Measurements from ENCODE around the gene TSPAN4. TPM values are rescaled to one million over a fixed set of nuclear protein-coding genes. Genes with fewer than 3 reads are reported as not detected.

TSPAN4 gene
- total and polyA plus RNA-seq, 10 of the 15 experiments (the other 5 are each of a cell fraction or from before 2014, with no cell fraction given) = 0.37 to 14.0 (median 8.5) TPM; not detected in 1

DNA sequence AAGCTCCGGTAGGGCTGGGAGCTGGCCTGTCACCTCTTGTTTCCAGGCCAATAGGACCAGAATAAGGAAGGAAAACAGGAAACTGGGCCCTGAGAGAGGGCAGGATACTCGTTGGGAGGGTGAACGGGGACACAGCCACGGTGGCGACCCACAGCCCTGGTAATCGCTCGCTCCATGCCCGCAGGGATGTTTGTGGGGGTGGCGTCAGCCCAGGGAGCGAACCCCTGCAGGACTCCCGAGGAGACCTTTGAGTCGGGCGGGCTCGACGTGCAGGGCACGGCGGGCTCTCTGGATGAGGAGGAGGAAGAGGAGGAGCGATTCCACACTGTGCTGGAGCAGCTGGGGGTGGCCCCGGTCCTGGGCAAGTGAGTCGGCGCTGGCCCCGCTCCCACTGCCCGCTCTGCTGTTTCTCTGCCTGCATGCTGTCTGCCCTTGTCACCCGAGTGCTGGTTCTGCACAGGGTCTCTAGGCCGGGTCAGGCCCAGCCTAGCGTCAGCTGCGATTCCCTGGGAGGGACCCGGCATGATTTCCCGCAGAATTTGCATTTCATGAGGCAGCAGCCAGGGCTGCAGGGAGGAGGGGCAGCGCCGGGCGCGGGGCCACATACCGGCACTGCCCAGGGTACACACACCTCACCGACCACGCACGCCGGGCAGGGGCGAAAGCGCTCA lies 13.3 kb upstream of the TSPAN4 start:
- WGBS (ENCODE audit: insufficient coverage, insufficient replicate concordance, low lambda C conversion rate, missing lambda C conversion rate) = 30% methylated on average over 38 of the region's 40 CpGs
- ChIA-PET CTCF (interaction anchor here (1.0 kb wide), 1 partner anchor 19 kb away, joined by 3 read pairs; no protein-coding TSS in a partner anchor), SMC1A (ENCODE audit: uncharacterized antibody, unreplicated experiment) (no interaction called here), RAD21 (ENCODE audit: unreplicated experiment) (no interaction called here), POLR2A (interaction anchor here (1.4 to 5.2 kb wide), 3 partner anchors 10 to 20 kb away, joined by 4 to 33 read pairs (median 21); partner anchors contain the start of genes PNPLA2, POLR2L, RPLP2 and TSPAN4)
- intact Hi-C loops (cut with micrococcal nuclease; ENCODE audit: unreplicated experiment) (no loop called here), in situ Hi-C loops (cut with MboI) (no loop called here)
- BruUV-seq (replicated peaks) = no TSS peak
- DNase-seq (ENCODE audit: low read depth, low spot score) (no peak), ATAC-seq (peak; percentile 8), FAIRE-seq (no peak)
- TF ChIP-seq FOXK2 (IDR thresholded peaks at IDR 0.05) = no peak
- TF ChIP-seq, protein P1, sequence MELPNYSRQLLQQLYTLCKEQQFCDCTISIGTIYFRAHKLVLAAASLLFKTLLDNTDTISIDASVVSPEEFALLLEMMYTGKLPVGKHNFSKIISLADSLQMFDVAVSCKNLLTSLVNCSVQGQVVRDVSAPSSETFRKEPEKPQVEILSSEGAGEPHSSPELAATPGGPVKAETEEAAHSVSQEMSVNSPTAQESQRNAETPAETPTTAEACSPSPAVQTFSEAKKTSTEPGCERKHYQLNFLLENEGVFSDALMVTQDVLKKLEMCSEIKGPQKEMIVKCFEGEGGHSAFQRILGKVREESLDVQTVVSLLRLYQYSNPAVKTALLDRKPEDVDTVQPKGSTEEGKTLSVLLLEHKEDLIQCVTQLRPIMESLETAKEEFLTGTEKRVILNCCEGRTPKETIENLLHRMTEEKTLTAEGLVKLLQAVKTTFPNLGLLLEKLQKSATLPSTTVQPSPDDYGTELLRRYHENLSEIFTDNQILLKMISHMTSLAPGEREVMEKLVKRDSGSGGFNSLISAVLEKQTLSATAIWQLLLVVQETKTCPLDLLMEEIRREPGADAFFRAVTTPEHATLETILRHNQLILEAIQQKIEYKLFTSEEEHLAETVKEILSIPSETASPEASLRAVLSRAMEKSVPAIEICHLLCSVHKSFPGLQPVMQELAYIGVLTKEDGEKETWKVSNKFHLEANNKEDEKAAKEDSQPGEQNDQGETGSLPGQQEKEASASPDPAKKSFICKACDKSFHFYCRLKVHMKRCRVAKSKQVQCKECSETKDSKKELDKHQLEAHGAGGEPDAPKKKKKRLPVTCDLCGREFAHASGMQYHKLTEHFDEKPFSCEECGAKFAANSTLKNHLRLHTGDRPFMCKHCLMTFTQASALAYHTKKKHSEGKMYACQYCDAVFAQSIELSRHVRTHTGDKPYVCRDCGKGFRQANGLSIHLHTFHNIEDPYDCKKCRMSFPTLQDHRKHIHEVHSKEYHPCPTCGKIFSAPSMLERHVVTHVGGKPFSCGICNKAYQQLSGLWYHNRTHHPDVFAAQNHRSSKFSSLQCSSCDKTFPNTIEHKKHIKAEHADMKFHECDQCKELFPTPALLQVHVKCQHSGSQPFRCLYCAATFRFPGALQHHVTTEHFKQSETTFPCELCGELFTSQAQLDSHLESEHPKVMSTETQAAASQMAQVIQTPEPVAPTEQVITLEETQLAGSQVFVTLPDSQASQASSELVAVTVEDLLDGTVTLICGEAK (IDR thresholded peaks at IDR 0.05; ENCODE audit: borderline replicate concordance) = no peak
- TF ChIP-seq, protein P2, sequence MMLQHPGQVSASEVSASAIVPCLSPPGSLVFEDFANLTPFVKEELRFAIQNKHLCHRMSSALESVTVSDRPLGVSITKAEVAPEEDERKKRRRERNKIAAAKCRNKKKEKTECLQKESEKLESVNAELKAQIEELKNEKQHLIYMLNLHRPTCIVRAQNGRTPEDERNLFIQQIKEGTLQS (IDR thresholded peaks at IDR 0.05; ENCODE audit: borderline replicate concordance, extremely low read depth, low read depth, low read length) = no peak
- no peak for TF ChIP-seq MTA3 (IDR thresholded peaks at IDR 0.05; ENCODE audit: borderline replicate concordance, low read length)
- no peak for TF ChIP-seq KAT2A (conservative IDR thresholded peaks at IDR 0.05; ENCODE audit: control insufficient read depth, low read depth, low read length)
- peak; percentile 94; the same call in 2 of the 3 replicates for TF ChIP-seq POU2F2 (IDR thresholded peaks at IDR 0.05; ENCODE audit: borderline replicate concordance, low read depth, low read length)
- TF ChIP-seq TARDBP (IDR thresholded peaks at IDR 0.05; ENCODE audit: borderline replicate concordance) = no peak
- peak; percentile 15 to 16; a peak in 1 of 4 replicates for TF ChIP-seq BHLHE40 (IDR thresholded peaks at IDR 0.05; ENCODE audit: borderline replicate concordance in 1 of 2, low read depth in 2 of 2, low read length in 1 of 2)
- TF ChIP-seq CHD4 (IDR thresholded peaks at IDR 0.05) = no peak
- no peak for TF ChIP-seq SIN3A (IDR thresholded peaks at IDR 0.05; ENCODE audit: low read depth, low read length)
- no peak for TF ChIP-seq SMC3 (IDR thresholded peaks at IDR 0.05; ENCODE audit: borderline replicate concordance, low read length)
- no peak for TF ChIP-seq WRNIP1 (IDR thresholded peaks at IDR 0.05; ENCODE audit: borderline replicate concordance, low read depth, low read length)
- no peak for TF ChIP-seq TCF7 (IDR thresholded peaks at IDR 0.05; ENCODE audit: borderline replicate concordance)
- Histone ChIP-seq H3K36me3 (ENCODE audit: control insufficient read depth in 2 of 2, insufficient read depth in 2 of 2, low read length in 1 of 2) (no peaks in the 10 kb centered on the region; a peak in 2 of 4 replicates), H3K4me3 (peak overlapping the region; percentile 49; the same call in 1 of the 2 replicates), H4K20me1 (ENCODE audit: control insufficient read depth, insufficient read depth) (no peaks in the 10 kb centered on the region), H3K9me3 (replicated peaks; ENCODE audit: control insufficient read depth, insufficient read depth, low read length) (no peaks in the 10 kb centered on the region), H3K9ac (ENCODE audit: control insufficient read depth, insufficient read depth, low read length) (no peak overlapping the region), H3K4me2 (ENCODE audit: control insufficient read depth, insufficient read depth) (peak overlapping the region; percentile 93), H3K27ac (ENCODE audit: control insufficient read depth, insufficient read depth) (no peak overlapping the region), H3K27me3 (replicated peaks in 1 of 2; ENCODE audit: control insufficient read depth in 2 of 2, insufficient read depth in 2 of 2, low read length in 1 of 2) (no peaks in the 10 kb centered on the region; a peak in 3 of 4 replicates), H3K4me1 (ENCODE audit: control insufficient read depth, insufficient read depth, low read length) (peaks cover 42% of the 10 kb centered on the region), H2AFZ (ENCODE audit: control insufficient read depth, low read depth, low read length) (no peak overlapping the region), H3K79me2 (ENCODE audit: control insufficient read depth, insufficient read depth, low read length) (no peaks in the 10 kb centered on the region)
